NCI-H446 (cell line): ENCODE measurements around the gene JTB.

Experiments used
- DNase-seq, 2 experiments: peaks; one replicate each; lab custom pipeline; 2025; lab: John Stamatoyannopoulos, UW

Gene JTB

DNA sequence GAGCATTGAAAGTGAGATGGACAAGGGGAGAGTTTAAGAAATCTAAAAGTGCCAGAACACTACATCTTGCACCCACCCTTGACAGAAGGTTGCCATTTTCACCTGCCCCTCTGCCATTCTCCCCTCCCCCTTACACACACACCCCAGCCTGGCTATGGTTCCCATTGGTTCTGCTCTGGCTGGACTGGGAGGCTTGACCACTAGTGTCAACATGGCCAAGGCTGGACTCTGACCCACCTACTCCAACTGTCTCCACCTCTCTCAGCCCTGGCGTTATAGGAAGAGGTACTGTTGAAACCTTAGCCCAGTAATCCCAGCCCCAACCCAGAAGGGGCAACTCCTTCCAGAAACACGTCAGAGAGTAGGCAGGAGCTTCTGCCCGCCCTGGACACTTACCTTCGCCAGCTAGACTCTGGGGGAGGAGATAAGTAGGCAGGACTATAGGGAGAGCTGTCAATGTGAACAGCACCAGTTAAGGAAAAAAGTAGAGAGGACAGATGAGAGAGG, 23.6 kb downstream of the JTB start:
- no peak for DNase-seq

DNA sequence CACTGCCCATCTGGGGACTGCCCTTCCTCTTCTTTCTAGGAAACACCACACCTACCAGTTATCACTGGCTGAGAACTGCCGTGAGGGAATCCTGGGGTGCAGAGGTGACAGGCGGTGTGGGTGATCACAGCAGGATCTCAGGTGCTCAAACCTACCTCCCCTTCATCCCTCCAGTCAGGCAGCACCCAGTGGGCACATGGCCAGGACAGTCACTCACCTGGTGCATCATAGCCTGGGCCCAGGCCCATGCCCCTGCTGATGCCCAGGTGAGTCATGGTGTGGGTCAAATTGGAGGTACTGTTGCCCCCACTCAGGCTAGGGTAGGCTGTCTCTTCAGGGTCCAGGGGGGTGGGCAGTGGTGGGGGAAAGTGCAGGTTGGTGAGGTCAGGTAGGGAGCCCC, 25.7 kb downstream of the JTB start:
- DNase-seq, result no peak

DNA sequence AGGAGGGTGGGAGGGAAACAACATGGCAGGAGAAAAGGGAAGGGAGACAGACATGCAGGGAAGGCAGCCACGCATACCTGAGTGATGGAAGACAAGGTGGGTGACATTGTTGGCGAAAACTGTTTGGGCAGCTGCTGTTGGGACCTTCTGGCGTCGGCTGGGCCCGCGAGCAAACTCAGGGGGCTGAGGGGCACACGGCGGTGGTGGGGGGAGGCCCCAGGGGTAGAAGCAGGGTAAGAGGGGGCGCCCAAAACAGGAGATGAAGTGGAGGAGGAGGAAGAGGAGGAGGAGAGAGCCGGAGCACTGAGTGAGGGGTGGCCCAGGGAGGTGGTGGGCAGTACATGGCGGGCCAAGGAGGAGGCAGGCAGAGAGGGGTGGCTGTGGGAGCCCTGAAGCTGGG, 26.3 kb downstream of the JTB start:
- DNase-seq, result no peak

DNA sequence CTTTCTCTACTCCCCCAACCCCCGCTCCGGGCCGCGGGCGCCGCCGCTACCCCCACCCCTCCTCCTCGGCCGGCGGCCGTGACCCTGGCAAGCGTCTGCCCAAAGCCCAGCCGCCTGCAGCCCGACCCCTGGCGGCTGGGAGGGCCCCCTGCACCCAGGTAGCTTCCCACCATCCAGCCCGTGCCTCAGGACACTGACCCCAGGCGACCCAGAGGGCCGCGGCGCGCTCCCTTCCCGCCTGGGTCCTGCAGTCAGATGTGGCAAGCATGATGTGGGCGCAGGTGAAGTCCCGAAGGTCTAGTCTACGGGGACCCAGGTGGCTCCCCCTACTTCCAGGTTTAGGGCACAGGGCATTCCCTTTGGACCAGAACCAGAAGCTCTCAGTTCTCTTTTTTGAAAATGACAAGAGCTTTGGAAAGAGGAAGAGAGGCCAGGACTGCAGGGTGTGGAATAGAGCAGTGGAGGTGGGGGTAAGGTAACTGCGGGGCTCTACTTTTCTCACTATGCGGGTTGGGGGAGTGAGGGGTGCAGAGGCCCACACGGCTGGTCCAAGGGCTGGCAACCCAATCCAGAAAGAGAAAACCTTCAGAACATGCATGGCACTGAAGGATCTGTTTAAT, 30.7 kb downstream of the JTB start, which contains the start of gene DENND4B:
DENND4B (minus strand) TSS at position 97 of the 620 bp plus-strand sequence. CDS start 2,344 bp downstream, outside the sequence.
- DNase-seq, result peak; percentile 53 to 80

DNA sequence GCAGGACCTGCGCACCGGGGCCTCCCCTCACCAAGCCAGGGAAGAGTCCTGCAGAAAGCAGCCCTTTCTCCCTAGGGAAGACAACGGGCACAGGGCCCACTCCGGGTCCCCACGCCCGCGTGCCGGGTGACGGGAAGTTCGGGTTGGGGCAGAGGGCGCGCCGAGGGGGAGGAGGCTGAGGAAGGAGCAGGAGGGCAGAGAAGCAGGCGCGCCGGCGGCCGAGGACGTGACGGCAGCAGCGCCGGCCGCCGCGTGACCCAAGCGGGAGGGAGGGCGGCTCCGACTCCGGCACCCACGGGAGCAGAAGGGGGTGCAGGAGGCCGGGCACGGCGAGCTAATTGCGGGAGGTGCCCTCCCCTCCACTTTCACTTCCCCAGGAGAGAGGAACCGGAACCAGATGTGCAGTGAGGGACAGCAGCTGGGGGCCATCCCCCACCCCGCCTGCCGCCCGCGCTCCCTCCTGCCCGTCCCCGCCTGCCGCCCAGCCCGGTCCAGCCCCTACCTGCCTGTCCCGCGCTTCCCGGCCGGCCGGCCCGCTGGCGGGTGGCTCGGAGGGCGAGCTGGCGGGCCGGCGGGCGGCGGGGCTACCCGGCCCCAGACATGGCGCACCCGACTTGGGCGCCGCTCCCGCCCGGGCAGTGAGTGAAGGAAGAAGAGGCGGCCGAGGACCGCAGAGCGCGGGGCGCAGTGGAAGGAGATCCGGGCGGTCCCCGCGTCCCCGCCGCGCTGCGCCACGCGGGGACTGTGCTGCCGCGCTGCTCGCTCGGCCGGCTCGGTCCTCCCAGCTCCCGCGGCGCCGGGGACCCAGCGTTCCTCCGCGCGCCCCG, 31.5 kb downstream of the JTB start:
- DNase-seq, result peak in 1 of 2 experiments; percentile 21

DNA sequence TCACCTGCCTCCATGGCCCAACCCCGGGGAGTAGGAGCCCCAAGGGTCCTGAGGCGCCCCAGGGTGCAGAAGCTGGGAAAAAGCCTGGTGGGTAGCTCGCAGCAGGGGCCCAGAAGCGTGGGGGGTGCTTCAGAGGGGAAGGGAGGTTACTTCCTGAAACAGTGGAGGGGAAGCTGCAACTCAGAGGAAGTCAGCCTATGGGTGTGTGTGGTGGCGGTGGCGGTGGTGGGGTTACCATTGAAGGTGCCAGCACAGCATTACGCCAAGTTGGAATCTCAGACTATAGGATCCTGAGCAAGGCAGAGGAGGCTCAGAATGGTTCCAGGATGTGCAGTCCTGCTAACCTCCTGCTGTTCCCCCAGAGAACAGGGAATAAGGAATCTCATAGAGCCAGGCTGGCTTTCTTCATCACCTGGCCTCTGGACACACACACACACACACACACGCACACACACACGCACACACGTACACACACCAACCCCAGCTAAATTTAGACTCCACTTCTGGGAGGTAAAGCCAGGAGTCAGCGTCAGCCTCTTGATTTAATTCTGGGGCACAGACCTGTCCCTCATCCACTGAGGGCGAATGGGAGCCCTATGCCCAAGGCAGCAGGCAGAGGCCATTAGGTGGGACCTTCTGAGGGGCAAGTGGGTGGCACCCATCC, 32.2 kb downstream of the JTB start:
- no peak for DNase-seq

DNA sequence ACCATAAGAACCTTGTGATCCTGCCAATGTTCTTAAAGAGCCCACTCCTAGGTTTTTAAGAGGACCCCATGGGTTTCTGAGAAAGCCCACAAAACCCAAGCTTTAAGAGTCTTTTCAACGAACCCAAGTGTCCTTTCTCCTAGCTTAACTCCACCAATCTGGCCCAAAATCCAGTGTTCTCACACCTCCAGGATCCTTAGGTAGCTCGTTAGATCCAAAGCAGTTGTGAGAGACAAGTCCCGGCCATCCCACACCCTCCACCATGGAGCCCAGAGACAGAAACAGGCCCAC, 32.7 kb downstream of the JTB start:
- no peak for DNase-seq

DNA sequence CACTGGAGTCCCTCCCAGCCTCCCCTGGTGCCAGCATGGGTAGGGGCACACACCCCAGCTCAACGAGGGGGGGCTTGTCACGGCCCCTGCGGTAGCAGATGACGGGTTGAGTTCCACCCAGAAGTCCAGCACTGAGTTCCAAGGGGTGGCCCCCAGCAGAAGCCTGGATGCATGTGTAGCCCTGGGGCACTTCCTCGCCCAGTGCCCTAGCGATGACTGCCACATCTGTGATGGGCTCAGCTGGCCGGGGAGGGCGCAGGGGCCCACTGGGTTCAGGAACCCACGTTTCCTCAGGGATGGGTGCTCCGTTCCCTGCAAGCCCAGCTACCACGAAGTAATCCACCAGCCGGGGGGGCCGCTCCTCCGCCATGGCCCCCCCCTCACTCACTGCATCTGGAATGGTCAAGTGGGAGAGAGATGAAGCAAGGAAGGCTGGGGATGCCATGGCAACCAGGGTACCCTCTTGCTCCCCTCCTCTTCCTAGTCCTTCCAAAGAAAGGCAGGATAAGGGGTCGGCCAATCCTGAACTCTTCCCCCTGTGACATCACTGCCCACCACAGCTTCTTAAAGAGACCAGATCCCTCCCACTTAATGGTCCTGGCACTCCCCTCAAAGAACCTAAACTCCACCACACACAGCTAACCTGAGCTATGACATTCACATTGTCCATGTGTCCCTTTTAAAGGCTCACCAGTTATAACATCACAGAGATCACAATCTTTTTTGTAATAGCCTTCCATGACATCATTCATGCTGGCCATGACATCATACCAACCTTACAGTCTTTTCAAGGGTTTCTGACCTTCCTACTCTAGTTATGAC, 33.3 kb downstream of the JTB start:
- DNase-seq, result no peak

DNA sequence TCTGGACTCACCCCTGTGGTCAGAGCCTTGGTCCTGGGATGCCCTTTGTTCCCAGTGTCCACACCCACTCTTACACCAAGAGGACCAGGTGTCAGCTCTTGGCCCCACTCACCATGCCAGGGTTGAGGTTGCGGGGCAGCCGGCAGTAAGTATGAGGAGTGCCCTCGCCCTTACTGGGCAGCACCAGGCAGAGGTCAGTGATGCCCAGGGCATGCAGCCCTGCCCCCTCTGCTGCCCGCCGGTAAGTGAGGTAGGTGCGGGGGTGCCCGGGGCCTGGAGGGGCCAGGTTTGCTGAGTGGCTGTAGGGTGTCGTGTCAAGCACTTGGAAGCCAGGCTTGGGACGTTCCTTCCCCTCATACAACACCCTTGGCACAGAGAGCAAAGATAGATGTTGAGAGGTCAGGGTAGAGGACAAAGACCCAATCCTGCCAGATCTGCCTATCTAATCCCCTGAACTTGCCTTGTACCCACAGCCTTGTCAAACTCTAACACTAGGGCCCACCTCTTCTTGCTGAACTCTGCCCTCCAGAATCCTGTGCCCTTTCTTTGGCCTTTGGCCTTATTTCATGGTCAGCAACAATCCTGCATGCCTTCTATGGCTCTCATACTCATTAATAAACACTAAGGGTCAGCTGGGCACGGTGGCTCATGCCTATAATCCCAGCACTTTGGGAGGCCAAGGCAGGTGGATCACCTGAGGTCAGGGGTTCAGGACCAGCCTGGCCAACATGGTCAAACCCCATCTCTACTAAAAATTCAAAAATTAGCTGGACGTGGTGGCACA, 34.5 kb downstream of the JTB start:
- no peak for DNase-seq

DNA sequence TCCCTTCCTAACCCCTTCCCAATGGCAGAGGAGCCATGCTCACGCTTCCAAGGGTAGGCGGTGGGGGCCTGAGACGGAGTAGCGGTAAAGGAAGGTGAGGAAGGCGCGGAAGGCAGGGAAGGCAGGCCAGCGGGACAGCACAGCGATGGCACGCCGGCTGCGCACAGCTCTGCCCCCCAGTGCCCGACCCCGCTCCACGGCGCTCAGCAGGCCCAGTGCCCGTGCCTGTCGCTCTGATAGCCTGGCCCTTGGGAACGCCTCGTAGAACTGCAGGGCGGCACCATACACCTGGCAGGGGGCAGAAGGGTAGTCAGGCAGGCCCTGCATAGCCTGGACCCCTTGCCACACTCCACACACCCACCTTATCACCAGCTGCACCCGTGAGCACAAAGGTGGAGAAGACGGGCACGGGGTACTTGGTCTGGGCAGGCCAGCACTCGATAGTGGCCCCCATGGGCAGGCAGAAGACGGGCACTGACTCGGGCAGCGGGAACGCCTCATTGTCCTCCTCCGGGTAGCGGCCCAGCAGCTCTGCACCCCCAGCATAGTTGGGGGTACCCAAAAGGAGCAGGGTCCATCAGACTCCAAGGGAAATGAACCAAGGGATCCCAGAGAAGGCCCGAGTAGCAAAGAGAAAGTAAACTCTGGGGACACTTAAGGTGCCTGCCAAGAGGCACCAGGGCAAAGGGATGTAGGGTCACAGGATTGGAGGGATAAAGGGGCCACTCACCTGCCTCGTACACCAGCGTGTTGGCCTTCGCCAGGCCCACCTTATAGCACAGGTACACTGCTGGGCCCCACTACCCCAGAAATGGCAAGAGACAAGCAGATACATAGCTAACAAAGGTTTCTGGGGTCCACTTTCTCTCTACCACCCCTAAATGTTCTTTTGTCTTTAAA, 35.4 kb downstream of the JTB start:
- DNase-seq, result no peak

DNA sequence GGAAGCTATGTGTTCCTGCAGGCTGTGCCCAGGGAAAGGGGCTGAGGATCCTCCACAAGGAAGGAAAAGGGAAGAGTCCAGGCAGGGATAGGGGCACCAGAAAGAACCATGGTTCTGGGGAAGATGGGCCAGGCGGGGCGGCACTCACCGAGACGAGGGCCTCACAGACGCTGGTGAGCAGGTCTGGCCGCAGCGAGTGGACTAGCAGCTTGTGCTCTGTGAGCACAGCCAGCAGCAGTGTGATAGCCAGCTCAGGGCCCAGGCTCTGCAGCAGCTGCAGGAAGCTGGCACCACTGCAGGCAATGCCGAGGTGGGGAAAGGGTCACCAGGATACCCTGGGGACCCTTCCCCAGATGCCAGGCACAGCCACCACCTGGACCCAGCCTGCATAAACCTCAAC, 36.7 kb downstream of the JTB start:
- DNase-seq, result no peak

DNA sequence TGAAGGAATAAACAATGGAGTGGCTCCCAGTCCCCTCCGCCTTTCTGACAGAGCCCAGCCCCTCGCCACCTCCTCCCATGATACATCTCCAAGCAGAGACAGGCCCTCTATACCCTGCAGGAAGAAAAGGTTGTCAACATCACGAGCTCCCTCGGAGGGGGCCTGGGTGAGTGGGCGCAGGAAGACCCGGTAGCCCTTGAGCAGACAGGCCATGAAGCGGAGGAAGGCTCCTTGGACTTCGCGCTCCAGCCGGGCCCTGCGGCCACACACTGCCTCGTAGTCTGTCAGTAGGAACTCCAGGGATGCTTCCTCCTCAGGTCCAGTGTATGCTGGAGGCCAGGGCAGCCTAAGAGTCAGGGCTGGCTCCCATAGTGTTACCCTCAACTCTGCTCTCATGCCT, 38.0 kb downstream of the JTB start:
- DNase-seq, result no peak

DNA sequence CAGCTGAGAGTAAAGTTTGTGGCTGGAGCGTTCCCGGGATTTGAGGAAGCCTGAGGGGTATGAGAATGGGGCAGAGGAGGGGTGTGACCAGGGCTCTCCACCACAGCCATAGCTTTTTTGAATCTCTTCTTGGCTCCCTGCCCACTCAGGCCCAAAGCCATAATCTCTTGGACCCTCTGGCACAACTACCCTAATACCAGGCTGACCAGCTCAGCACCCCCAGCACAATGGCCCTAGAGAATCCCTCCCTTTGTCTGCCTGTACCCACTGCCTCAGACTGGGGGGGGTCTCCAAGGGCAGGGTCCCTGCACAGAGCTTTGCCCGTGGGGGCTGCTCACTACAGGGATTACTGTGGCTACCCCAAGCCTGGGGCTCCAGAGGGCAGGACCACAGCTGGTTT, 38.5 kb downstream of the JTB start:
- DNase-seq, result no peak

DNA sequence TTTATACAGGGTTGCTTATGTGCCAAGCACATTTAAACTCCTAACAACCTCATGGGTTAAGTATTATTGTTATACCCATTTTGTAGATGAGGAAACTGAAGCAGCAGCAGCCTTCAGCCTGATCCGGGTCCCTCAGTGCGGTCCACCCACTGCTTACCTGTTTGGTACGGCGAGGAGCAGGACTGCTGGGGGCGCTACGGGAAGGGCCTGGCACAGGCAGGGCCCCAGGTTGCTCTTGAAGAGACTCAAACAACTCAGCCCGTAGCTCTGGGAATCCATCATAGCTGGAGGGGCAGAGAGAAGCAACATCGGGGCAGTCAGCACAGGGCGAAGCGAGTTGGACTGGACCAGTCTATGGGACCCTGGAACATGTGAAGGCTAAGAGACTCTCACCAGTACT, 40.1 kb downstream of the JTB start:
- no peak for DNase-seq

DNA sequence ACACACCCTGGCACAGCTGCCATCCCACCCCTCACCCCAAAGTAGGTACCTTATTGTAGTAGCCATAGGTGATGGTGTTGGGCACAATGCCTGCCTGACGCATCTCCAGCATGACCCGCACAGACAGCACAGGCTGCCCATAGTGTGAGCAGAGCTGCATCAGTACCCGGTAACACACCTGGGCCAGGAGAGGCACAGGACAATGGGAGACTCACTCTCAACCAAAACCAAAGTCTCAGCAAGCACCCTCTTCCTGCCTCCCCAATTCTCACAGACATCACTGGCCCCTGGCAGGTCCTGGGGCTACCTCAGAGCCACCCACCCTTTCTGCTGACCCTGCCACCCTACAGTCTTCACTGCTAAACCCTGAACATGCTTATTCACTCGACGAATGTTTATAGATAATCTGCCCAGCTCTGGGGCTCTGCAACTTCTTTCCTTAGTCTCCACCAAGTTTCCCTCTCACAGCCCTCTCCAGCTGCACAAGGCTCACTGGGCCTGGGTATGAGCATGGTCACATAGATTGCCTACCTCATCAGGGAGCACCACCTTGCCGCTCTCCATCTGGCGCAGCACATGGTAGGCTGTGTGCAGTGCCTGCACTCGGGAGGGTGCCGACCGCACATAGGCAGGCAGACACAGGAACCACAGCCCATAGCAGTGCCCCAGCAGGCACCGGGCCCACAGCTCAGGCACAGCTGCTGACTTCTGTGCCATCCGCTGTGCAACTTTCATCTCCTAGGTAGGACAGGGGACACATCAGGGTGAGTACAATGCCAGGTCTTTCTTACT, 41.3 kb downstream of the JTB start:
- no peak for DNase-seq

DNA sequence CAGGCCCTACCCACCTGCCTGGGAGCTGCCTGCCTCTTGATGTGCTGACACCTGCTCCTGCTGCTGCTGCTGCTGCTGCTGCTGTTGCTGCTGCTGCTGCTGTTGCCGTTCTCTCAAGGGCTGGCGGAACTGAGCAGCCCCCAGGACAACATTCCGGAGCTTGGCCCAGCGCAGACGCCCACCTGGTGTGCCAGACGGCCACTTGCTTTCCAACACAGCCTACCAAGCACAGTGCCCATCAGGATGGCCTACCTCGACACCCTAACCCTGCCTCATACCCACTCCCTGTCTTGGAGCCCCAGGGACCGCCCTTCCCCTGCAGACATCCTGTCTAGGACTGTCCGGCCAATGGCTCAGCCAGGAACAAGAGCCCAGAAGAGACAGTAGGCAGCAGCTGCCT, 42.7 kb downstream of the JTB start:
- DNase-seq, result no peak

DNA sequence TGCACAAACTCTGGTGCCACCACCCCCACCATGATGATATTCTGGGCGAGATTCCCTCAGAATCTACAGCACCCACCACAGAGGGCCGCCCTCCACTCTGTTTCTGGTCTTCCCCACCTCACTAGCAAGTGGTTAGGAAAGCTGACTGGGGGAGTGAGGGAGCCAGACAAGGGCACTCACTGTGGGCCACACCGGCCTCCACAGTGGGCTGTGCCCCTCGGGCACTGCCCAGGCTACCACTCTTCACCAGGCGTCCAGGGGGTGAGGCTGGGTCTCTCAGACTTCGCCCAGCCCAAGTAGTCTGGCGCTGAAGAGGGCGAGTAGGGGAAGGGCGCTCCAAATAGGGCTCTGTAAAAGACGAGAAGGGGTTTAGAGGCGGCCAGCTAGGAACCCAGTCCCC, 43.5 kb downstream of the JTB start:
- DNase-seq, result no peak

DNA sequence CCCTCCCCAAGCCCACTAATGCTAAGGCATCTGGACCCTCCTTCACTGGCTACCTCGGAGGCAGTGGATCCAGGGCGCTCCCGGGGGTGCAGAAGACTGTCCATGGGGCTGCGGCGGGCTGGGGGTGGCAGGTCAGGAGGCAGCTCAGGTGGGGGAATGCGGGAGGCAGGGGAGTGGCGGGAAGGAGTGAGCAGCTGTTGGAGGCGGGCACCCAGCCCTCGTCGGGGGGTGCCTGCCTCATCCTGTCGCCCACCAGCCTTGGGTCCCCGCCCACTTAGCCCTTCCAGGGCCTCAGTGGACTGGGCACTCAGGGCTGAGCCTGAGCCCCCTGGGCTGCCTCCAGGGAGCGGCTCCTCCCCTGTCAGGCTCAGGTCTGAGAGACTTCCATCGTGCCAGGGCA, 44.0 kb downstream of the JTB start:
- no peak for DNase-seq
